Endothelial cell of umbilical vein (primary cell): Measurements from ENCODE around the gene C1orf174. TPM values are rescaled to one million over a fixed set of nuclear protein-coding genes. Genes with fewer than 3 reads are reported as not detected.

Source experiments
- BruUV-seq: library from RNA; stranded (reverse); fragments of 400-500 nt; replicated peaks from 2 replicates; lab custom pipeline; 2021; lab: Mats Ljungman, UMichigan
- CTCF ChIA-PET: fragments of 300-600, 350-600 bp; sonication (Branson Sonifier 250); formaldehyde crosslinking; loops from one replicate; lab custom pipeline; 2021; ENCODE audit warnings: antibody characterized with exemption, inconsistent platforms; lab: Charles Lee
- POLR2A ChIA-PET: fragments of 300-600, 350-600 bp; sonication (Branson Sonifier 250); formaldehyde crosslinking; loops from one replicate; lab custom pipeline; 2021; ENCODE audit warnings: antibody characterized with exemption, inconsistent platforms; lab: Charles Lee
- DNase-seq: peaks from one replicate; pipeline ENCODE4 v3.0.0-alpha.2; 2011; ENCODE audit warnings: low read depth, low spot score
- FAIRE-seq: peaks from 2 replicates; lab custom pipeline; 2011; peaks lifted over from hg19 to GRCh38; lab: Jason Lieb, UNC
- H2AFZ ChIP-seq: 2 replicates; pipeline ENCODE4 v1.6.0; 2012; ENCODE audit warnings: low read depth, low read length, control low read depth, inconsistent platforms
- H3K27ac ChIP-seq: 2 replicates; pipeline ENCODE4 v1.5.1; 2011; ENCODE audit warnings: low read depth, mild to moderate bottlenecking, control low read depth, low read length, moderate library complexity; ENCODE audit not compliant: insufficient read depth
- H3K27me3 ChIP-seq, 2 experiments: 2 replicates each; pipeline versions ENCODE4 v1.6.0 to v1.6.1; 2011; ENCODE audit warnings: low read length in 2 of 2, mixed read lengths in 1 of 2; ENCODE audit not compliant: control insufficient read depth in 2 of 2, insufficient read depth in 2 of 2
- H3K36me3 ChIP-seq, 2 experiments: 2 replicates in 1 of 2; 3 replicates in 1 of 2; pipeline ENCODE4 v1.5.1; 2011; ENCODE audit warnings: low read length in 2 of 2, mild to moderate bottlenecking in 1 of 2, moderate library complexity in 1 of 2; ENCODE audit not compliant: control insufficient read depth in 2 of 2, insufficient read depth in 2 of 2; ENCODE audit errors: extremely low read depth in 1 of 2
- H3K4me1 ChIP-seq: 3 replicates; pipeline ENCODE4 v1.5.1; 2011; ENCODE audit warnings: mild to moderate bottlenecking, low read length; ENCODE audit not compliant: control insufficient read depth, insufficient read depth; ENCODE audit errors: extremely low read depth
- H3K4me2 ChIP-seq: 2 replicates; pipeline ENCODE4 v1.6.1; 2011; ENCODE audit warnings: low read length, control low read depth, mixed read lengths; ENCODE audit not compliant: insufficient read depth
- H3K4me3 ChIP-seq, 3 experiments: fragments of 200-600 bp in 1 of 3; sonication (generic), shearing (Covaris generic) in 1 of 3; replicated peaks in 1 of 3; 2 replicates each; pipeline ENCODE4 v1.5.1; 2011 to 2016; ENCODE audit warnings: control low read depth in 3 of 3, low read length in 3 of 3, mild to moderate bottlenecking in 2 of 3, inconsistent platforms in 1 of 3, low read depth in 1 of 3, moderate library complexity in 1 of 3; ENCODE audit not compliant: insufficient read depth in 1 of 3
- H3K79me2 ChIP-seq: 2 replicates; pipeline ENCODE4 v1.6.0; 2012; ENCODE audit warnings: low read length, inconsistent platforms; ENCODE audit not compliant: control insufficient read depth, insufficient read depth
- H3K9ac ChIP-seq: replicated peaks from 2 replicates; pipeline ENCODE3; 2011; ENCODE audit warnings: low read length, control low read depth; ENCODE audit not compliant: insufficient read depth; ENCODE audit errors: extremely low read depth
- H3K9me1 ChIP-seq: replicated peaks from 3 replicates; pipeline ENCODE4 v1.6.0; 2011; ENCODE audit warnings: mild to moderate bottlenecking, low read length; ENCODE audit not compliant: control insufficient read depth, insufficient read depth; ENCODE audit errors: extremely low read depth
- H3K9me3 ChIP-seq: replicated peaks from 2 replicates; pipeline ENCODE4 v1.5.1; 2012; ENCODE audit warnings: low read length, inconsistent platforms; ENCODE audit not compliant: control insufficient read depth, insufficient read depth
- H4K20me1 ChIP-seq: replicated peaks from 2 replicates; pipeline ENCODE3; 2011; ENCODE audit warnings: mild to moderate bottlenecking, low read length; ENCODE audit not compliant: control insufficient read depth, insufficient read depth; ENCODE audit errors: extremely low read depth
- FOS ChIP-seq: IDR thresholded peaks from 2 replicates; pipeline ENCODE4 v1.6.1; 2011; ENCODE audit warnings: mild to moderate bottlenecking, low read length, moderate library complexity, borderline replicate concordance; ENCODE audit not compliant: insufficient read depth
- GATA2 ChIP-seq: IDR thresholded peaks from 2 replicates; pipeline ENCODE4 v1.7.0; 2011; ENCODE audit warnings: low read depth, mild to moderate bottlenecking, moderate library complexity, mixed read lengths, low read length; ENCODE audit not compliant: insufficient read length, insufficient read depth
- MAX ChIP-seq: IDR thresholded peaks from 2 replicates; pipeline ENCODE4 v1.6.1; 2011; ENCODE audit not compliant: insufficient read depth, insufficient read length
- MYC ChIP-seq: IDR thresholded peaks from one replicate; pipeline ENCODE4 v1.6.1; 2011; ENCODE audit warnings: mild to moderate bottlenecking, low read depth, low read length
- POLR2A ChIP-seq: IDR thresholded peaks from 2 replicates; pipeline ENCODE4 v1.6.1; 2012; ENCODE audit warnings: low read depth, mild to moderate bottlenecking, control low read depth, low read length
- POLR2AphosphoS5 ChIP-seq: IDR thresholded peaks from 2 replicates; pipeline ENCODE4 v1.6.1; 2012; ENCODE audit warnings: low read depth, mild to moderate bottlenecking, control low read depth, low read length, moderate library complexity; ENCODE audit not compliant: insufficient read depth
- dilution Hi-C: fragments of 300-500 bp; cut with MboI; formaldehyde crosslinking; loops from one replicate; pipeline ENCODE4 v1.15.0; 2019; ENCODE audit warnings: low sequenced_read_pairs; ENCODE audit not compliant: extremely low pct_ligation_motif_present
- intact Hi-C: fragments of 100-400 bp; cut with micrococcal nuclease; formaldehyde crosslinking; loops from one replicate; pipeline ENCODE4 v1.10.0; 2022
- polyA plus RNA-seq, 4 experiments: library from polyadenylated mRNA; depleted of rRNA in 3 of 4; stranded (reverse) in 3 of 4; unstranded in 1 of 4; fragments of >200 nt; gene quantifications; 2 replicates each; pipeline versions ENCODE4 v1.2.1 to v1.2.3, GENCODE V29; 2011 to 2012; ENCODE audit warnings: missing spikeins in 1 of 4
- total RNA-seq: library from RNA; stranded (reverse); gene quantifications from 2 replicates; pipeline ENCODE4 v1.2.3, GENCODE V29; 2021

The C1orf174 gene
- total and polyA plus RNA-seq, 2 donors (not counting 3 experiments of a cell fraction or from before 2014, with no cell fraction given): 28.0 to 31.7 TPM

DNA sequence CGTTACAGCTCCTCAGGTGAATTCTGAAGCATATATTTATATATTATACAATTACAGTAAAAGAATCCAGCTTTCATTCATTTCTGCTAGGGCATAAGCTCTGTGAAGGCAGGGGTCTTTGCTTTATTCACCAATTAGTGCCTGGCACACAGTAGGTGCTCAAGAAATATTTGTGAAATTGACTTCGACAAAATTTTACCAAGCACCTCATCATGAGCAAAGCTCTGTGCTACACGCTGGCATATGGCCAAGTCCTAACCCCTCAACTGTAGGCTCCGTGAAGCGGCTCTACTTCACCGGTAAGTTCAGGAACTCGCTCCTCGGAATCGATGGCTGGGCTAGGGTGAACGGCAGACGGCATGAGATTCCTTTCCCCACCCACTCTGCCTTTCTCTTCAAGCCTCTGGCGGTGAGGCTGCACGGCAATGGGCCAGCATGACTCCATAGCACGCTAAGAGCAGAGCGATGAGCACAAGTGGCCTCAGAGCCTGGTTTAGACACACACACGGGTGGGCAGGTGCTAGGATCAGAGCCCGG is 8.7 kb downstream of the C1orf174 start:
- FAIRE-seq (no peak), DNase-seq (no peak)
- BruUV-seq: no TSS peak
- Histone ChIP-seq H3K27ac (no peak overlapping the region), H4K20me1 (no peaks in the 10 kb centered on the region), H3K79me2 (peaks cover 30% of the 10 kb centered on the region), H3K27me3 (no peaks in the 10 kb centered on the region), H3K4me3 (no peak overlapping the region), H3K9me1 (no peaks in the 10 kb centered on the region), H3K4me1 (no peaks in the 10 kb centered on the region), H3K36me3 (peaks cover 8 to 22% of the 10 kb centered on the region in 2 experiments), H2AFZ (no peak overlapping the region), H3K9ac (no peak overlapping the region), H3K4me2 (no peak overlapping the region), H3K9me3 (no peaks in the 10 kb centered on the region)
- CTCF ChIA-PET: interaction anchor here (1.0 kb wide), 1 partner anchor 11 kb away, joined by 3 read pairs; no protein-coding TSS in a partner anchor
- intact Hi-C loops (no loop called here), dilution Hi-C loops (no loop called here)
- POLR2A ChIA-PET: no interaction called here
- TF ChIP-seq FOS (no peak), GATA2 (no peak), MYC (no peak), POLR2AphosphoS5 (no peak), POLR2A (no peak), MAX (no peak)
